Right lobe of liver (tissue), 4 donors: ENCODE results near the gene TRMT44.

Source experiments
- POLR2A ChIP-seq: fragments of 450-650 bp; IDR thresholded peaks from one replicate; pipeline ENCODE4 v1.6.1; 2017; ENCODE audit warnings: antibody characterized with exemption, mild to moderate bottlenecking
- TF ChIP-seq, protein P1 (sequence below), 4 donors: fragments of 200-600 bp in 3 of 4; fragments of 450-650 bp in 1 of 4; IDR thresholded peaks; one replicate each; pipeline versions ENCODE4 v1.5.1 to v1.8.0; 2016 to 2022; ENCODE audit warnings: antibody characterized with exemption in 4 of 4, mild to moderate bottlenecking in 2 of 4
- donor health status: DM: no; HTN: no; CAD: no.
- donor health status: DM: no; HTN: no; CAD: no.
- donor health status: DM: no; HTN: yes; CAD: no.

DNA sequence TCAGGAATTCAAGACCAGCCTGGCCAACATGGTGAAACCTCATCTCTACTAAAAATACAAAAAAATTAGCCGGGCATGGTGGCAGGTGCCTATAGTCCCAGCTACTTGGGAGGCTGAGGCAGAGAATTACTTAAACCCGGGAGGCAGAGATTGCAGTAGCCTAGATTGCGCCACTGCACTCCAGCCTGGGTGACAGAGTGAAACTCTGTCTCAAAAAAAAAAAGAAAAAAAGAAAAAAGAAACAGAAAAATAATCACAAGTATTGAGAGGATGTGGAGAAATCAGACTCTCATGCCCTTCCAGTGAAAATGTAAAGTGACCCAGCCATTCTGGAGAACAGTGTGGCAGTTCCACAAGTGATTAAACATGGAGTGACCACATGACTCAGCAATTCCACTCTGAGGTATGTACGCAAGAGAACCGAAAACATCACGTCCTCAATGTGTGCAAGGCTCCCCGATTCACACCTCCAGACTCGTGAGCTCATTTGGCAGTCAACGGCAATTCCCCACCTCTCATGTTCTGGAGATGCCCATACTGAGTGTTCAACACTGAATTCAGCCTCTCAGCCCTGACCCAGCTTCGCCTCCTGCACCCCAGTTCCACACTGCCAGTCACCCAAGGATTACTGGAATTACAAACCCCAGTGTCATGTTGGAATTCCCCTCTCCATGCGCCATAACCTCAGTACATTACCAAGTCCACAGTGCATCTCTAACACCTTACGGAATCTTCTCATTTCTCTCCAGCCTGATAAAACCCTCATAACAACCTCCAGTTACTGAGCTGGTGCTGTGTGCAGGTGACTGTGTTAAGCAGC, 21.1 kb upstream of the TRMT44 start:
- TF ChIP-seq, protein P1, sequence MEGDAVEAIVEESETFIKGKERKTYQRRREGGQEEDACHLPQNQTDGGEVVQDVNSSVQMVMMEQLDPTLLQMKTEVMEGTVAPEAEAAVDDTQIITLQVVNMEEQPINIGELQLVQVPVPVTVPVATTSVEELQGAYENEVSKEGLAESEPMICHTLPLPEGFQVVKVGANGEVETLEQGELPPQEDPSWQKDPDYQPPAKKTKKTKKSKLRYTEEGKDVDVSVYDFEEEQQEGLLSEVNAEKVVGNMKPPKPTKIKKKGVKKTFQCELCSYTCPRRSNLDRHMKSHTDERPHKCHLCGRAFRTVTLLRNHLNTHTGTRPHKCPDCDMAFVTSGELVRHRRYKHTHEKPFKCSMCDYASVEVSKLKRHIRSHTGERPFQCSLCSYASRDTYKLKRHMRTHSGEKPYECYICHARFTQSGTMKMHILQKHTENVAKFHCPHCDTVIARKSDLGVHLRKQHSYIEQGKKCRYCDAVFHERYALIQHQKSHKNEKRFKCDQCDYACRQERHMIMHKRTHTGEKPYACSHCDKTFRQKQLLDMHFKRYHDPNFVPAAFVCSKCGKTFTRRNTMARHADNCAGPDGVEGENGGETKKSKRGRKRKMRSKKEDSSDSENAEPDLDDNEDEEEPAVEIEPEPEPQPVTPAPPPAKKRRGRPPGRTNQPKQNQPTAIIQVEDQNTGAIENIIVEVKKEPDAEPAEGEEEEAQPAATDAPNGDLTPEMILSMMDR (IDR thresholded peaks at IDR 0.05), result no peak
- no peak for TF ChIP-seq POLR2A
